NCI-H1105 (cell line): ENCODE results near the gene SGCA.

Source experiments
- DNase-seq: peaks from one replicate; lab custom pipeline; 2025; lab: John Stamatoyannopoulos, UW

The SGCA gene

DNA sequence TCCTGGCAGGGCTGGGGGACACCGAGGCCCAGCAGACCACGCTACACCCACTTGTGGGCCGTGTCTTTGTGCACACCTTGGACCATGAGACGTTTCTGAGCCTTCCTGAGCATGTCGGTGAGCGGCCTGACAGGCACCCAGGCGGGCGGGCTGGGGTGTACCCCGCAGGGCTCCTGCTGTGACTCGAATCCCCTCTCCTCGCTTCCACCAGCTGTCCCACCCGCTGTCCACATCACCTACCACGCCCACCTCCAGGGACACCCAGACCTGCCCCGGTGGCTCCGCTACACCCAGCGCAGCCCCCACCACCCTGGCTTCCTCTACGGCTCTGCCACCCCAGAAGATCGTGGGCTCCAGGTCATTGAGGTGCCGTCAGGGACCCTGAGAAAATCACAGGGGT is 1.6 kb downstream of the SGCA start:
- no peak for DNase-seq

DNA sequence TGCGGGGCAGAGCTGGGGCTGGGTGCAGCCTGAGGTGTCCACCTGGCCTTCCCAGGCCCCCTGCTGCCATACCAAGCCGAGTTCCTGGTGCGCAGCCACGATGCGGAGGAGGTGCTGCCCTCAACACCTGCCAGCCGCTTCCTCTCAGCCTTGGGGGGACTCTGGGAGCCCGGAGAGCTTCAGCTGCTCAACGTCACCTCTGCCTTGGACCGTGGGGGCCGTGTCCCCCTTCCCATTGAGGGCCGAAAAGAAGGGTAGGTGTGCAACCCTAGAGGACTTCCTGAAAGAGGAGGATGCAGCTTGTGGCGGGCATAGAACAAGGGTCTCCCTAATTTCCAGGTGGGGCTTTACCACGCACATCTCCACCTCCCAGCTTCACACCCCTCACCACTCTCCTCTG is 2.5 kb downstream of the SGCA start:
- DNase-seq = no peak

- no peak for DNase-seq
Measured at GRCh38 chr17:50169121-50169764, 3.4 kb downstream of the SGCA start.

GRCh38 chr17:50169881-50170459 is 4.2 kb downstream of the SGCA start:
- DNase-seq = no peak

DNA sequence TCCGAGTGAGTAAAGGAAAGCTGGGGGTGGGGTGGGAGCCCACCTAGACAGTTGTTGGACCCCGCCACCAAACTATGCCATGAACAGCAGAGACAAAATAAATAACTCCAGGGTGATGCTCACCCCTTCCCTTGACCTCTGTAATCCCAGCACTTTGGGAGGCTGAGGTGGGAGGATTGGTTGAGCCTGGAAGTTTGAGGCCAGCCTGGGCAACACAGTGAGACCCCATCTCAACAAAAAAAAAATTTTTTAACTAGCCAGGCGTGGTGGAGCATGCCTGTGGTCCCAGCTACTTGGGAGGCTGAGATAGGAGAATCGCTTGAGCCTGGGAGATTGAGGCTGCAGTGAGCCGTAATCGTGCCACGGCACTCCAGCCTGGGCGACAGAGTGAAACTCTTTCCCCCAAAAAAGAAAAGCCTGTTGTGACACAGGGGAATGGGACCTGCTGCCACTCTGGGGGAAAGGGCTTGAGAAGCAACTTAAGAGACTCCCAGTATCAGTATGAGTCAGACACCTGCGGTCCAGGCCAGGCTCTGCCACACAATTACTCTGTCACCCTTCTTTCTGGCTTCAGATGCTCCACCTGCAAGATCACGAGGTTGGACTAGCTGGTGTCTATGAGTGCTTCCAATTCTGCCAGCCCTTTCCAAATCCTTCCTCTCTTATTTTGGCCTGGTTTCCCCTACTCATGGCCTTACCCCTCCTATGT is 5.0 kb downstream of the SGCA start:
- no peak for DNase-seq

GRCh38 chr17:50171371-50172071 is 5.7 kb downstream of the SGCA start:
- no peak for DNase-seq

DNA sequence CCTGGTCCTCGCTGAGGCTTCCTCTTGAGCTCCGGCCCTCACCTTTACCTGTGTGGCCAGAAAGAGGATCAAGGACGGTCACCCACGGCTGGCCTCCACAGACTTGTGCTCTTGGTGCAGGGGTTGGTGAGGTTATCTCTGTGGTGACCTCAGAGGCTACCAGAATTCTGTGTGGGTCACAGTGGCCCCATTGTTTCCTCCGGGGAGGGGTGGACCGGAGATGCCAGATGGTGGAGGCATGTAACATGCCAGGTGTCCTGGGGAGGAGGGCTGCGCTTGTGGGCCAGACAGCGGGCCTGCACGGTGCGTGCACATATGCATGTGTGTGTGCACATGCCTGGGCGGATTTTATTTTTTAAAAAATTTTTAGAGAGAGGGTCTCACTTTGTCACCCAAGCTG is 6.3 kb downstream of the SGCA start:
- DNase-seq = no peak

DNA sequence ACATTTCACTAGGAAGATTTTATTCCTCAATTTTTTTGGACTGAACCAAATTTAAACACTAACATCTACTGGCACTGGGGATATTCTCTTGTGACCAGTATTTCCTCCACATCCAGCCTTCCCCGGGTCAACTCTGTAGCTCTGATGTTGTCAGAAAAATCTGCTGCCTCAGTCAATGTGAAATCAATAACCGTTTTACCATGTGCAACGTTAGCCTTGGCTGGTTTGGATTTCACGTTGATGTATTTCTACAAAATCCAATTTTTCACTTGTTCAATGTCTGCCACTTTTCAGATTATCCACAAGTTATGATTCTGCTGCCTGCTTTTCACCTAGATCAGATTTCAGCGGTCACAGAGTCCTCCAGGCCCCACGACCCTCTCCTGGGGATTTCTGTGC is 7.1 kb downstream of the SGCA start:
- no peak for DNase-seq

GRCh38 chr17:50173335-50173941 is 7.6 kb downstream of the SGCA start:
- DNase-seq = no peak

DNA sequence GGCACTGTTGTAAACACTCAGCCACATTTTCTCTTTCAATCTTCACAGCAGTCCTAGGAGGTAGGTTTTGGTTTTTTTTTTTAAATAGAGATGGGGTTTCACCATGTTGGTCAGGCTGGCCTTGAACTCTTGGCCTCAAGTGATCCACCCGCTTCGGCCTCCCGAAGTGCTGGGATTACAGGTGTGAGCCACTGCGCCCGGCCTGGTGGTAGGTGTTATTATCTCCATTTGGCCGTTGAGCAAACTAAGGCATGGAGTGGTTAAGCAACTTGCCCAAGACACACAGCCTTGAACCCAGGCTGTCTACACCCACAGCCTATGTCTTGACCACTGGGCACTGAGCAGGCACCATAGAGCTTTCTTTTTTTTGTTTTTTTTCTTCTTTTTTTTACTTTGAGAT is 8.6 kb downstream of the SGCA start:
- no peak for DNase-seq

- no peak for DNase-seq
Measured at GRCh38 chr17:50175035-50175807, 9.4 kb downstream of the SGCA start.

DNA sequence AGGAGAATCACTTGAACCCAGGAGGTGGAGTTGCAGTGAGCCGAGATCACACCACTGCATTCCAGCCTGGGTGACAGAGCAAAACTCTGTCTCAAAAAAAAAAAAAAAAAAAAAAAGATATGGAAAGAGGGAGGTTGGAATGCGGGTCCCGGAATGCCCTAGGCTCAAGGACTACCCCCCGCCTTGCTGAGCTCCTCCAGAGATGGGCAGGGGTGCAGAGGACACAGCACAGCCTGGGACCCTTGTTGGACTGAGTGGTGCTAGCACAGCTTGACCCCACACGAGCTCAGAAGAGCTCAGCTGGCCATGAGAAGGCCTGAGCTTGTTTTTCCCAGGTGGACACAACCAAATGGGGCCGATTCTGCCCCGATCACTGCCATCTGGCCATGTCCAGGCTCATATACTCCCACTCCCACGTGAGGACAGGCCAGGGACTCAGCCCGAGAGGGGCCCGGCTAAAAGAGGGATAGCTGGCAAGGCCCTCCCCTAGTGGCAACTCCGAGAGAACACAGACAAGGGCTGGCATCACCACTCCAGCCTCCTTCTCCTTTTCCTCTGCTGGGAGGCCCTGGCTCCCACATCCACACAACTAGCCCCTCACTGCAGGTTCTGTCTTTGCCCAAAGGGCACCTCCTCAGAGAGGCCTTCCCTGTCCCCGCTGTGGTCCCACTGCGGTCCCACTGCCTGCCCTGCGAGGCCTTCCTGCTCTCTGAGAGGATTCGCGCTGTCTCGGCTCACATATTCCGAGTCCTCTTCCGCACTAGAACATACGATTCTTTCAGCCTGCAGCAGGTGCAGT is 11.0 kb downstream of the SGCA start:
- no peak for DNase-seq

DNA sequence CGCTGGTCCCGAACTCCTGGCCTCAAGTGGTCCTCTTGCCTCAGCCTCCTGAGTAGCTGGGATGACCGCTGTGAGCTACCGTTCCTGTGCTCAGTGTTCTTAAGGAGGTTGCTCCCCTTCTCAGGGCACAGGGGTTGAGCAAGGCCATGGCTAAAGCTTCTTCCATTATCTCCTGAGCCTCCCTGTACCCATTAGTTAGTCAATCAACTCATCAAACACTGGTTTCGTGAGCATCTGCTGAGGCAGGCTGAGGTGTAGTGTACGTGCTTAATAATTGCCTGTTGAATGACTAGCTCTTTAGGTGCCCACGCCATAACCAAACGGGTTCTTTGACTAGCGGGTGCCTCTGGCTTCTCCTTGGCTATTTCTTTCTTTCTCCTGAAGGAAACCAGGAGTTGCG is 11.7 kb downstream of the SGCA start:
- DNase-seq = no peak

GRCh38 chr17:50177983-50178834 is 12.4 kb downstream of the SGCA start:
- DNase-seq = no peak

DNA sequence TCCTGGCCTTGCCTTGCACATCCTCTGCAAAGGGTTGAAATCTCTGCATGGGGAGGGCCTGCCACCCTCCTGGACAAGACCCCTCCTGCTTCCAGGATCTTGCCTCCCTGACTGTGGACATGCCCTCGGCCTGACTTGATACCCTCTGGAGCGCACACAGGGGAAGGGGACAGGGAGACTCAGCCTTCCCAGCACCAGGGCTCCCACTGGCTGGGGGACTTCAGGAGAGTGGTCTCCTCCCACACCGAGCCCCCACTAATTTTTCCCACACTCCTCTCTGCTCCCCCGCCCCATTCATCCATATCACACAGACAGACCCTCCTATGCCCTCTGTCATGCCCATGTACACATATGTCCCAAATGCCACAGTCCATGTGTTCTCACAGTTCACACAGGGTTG is 14.3 kb downstream of the SGCA start:
- DNase-seq = no peak

GRCh38 chr17:50180620-50181019 is 14.8 kb downstream of the SGCA start:
- DNase-seq = no peak

DNA sequence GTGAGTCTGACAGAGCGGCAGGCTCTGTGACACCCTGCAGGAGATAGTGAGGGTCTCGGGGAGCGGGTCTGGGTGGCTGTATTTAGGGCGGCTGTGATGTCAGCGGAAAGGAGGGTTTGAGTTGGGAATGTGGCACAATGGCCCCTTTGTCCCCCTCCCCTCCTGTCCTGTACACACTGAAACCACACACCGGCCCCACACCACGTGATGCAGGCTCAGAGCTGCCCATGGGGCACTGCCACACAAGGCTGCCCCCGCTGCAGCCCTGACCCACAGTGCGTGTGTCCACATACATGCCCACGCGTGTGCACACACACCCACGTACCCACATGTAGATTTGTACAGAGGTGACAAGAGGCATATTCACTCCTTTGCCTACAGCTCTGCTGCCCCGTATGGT is 15.3 kb downstream of the SGCA start:
- DNase-seq = no peak

- DNase-seq = no peak
Measured at GRCh38 chr17:50181591-50182560, 16.1 kb downstream of the SGCA start.
